Fibroblast of the aortic adventitia (primary cell): ENCODE measurements around the gene PRDM16. TPM values are rescaled to one million over a fixed set of nuclear protein-coding genes. Genes with fewer than 3 reads are reported as not detected.

Experiments
- DNase-seq: peaks from one replicate; pipeline ENCODE4 v3.0.0-alpha.2; 2010; ENCODE audit warnings: low read depth
- H3K4me3 ChIP-seq: 2 replicates; pipeline ENCODE4 v1.5.1; 2011; ENCODE audit warnings: low read depth, mild to moderate bottlenecking, control low read depth, low read length, moderate library complexity
- total RNA-seq: library from RNA; depleted of rRNA; stranded (reverse); fragments of >200 nt; gene quantifications from 2 replicates; pipeline ENCODE4 v1.2.3, GENCODE V29; 2012; ENCODE audit warnings: low replicate concordance
- TF ChIP-seq, protein P1 (sequence below): IDR thresholded peaks from 2 replicates; pipeline ENCODE4 v1.5.1; 2011; ENCODE audit warnings: mild to moderate bottlenecking, low read length, control low read depth, inconsistent platforms; ENCODE audit not compliant: insufficient read depth

Gene PRDM16
- total RNA-seq, 1 donor: 11.3 TPM

DNA sequence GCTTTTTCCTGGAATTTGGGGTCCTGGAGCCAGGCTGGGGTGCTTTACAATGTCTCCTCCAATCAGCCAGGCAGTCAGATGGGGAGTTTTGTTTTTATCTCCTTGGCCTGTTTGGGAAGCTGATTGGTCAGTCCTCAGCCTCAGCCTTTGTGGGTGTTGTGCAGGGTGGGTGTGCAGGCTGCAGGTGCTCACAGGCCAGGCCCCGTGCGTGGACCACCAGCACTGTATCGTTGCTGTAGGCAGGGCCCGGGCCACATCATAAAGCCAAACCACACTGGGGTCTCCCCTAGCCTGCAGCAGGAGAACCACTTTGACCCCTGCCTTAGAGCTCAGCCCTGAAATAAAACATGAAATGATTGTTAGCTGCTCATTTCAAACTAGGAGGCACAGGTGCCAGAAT, 8.6 kb downstream of the PRDM16 start:
- no peak for DNase-seq
- TF ChIP-seq, protein P1, sequence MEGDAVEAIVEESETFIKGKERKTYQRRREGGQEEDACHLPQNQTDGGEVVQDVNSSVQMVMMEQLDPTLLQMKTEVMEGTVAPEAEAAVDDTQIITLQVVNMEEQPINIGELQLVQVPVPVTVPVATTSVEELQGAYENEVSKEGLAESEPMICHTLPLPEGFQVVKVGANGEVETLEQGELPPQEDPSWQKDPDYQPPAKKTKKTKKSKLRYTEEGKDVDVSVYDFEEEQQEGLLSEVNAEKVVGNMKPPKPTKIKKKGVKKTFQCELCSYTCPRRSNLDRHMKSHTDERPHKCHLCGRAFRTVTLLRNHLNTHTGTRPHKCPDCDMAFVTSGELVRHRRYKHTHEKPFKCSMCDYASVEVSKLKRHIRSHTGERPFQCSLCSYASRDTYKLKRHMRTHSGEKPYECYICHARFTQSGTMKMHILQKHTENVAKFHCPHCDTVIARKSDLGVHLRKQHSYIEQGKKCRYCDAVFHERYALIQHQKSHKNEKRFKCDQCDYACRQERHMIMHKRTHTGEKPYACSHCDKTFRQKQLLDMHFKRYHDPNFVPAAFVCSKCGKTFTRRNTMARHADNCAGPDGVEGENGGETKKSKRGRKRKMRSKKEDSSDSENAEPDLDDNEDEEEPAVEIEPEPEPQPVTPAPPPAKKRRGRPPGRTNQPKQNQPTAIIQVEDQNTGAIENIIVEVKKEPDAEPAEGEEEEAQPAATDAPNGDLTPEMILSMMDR: no peak
- no peak overlapping the region for H3K4me3 ChIP-seq

DNA sequence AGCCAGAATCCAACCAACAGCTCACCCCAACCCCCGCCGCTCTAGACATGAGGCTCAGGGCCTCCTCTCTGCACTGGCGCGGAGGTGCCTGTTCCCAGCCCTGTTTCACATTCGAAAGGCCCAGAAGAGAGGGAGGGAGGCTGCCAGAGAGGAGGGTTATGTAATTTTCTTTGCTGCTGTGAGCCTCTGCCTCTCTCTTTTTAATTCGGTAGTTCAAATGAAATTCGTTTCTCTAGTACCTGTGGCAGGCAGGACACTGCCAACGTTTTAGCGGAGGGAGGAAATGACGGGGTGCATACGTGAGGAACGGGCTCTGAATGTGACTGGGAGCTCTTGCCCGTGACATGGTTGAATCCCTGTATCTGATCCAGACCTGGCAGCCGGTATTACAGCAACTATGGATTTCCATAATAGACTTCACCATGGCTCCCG, 9.4 kb downstream of the PRDM16 start:
- H3K4me3 ChIP-seq: no peak overlapping the region
- DNase-seq: no peak
- TF ChIP-seq, protein P1: no peak

DNA sequence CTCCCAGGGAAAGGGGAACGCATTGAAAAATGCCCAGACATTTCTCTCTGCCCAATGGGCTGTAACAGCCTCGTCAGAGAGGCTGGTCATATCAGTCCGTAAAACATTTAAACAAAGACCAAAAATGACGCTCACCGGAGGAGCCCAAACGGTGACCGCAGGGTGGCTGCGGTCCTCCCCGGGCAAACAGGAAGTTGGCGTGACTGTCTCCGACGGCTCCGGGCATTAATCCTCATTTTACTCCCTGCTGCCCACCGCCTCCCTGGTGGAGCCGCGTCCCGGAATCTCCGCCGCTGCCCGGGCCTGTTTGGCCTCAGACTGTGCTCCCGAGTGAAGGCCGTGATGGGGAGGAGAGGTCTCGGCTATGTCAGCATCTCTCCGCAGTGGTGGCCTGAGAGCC, 9.9 kb downstream of the PRDM16 start:
- DNase-seq: no peak
- H3K4me3 ChIP-seq: no peak overlapping the region
- TF ChIP-seq, protein P1: no peak

DNA sequence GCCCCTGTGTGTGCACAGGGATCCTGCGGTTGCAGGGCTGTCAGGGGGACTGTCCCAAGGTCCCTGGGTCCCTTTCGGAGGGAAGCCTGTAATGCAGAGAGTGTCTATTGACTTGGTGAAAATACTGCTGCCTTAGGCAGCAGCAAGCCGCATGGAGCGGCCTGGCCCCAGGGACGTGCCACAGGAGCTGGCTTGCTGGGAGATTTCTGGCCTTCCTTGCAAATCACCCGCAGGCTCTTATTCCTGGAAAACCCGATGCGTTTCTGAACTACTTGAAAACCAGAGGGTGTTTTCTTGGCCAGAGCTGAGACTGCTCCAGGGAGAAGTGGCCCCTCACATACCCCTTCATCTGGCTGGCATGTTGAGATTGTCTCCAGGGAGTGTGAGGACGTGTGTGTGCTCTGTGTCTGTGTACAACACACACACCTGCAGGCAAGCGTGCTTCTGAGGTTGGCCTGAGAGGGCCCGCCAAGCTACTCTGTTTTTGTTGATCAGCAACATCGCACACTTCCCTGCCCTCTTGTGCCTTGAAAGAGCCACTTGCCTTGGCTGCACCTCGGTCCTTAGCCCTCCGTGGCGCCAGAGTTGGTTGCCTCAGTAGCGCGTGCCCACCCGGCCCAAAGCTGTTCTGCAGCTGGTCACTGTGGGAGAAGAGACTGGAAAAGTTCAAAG, 10.5 kb downstream of the PRDM16 start:
- TF ChIP-seq, protein P1: no peak
- DNase-seq: no peak
- no peak overlapping the region for H3K4me3 ChIP-seq

DNA sequence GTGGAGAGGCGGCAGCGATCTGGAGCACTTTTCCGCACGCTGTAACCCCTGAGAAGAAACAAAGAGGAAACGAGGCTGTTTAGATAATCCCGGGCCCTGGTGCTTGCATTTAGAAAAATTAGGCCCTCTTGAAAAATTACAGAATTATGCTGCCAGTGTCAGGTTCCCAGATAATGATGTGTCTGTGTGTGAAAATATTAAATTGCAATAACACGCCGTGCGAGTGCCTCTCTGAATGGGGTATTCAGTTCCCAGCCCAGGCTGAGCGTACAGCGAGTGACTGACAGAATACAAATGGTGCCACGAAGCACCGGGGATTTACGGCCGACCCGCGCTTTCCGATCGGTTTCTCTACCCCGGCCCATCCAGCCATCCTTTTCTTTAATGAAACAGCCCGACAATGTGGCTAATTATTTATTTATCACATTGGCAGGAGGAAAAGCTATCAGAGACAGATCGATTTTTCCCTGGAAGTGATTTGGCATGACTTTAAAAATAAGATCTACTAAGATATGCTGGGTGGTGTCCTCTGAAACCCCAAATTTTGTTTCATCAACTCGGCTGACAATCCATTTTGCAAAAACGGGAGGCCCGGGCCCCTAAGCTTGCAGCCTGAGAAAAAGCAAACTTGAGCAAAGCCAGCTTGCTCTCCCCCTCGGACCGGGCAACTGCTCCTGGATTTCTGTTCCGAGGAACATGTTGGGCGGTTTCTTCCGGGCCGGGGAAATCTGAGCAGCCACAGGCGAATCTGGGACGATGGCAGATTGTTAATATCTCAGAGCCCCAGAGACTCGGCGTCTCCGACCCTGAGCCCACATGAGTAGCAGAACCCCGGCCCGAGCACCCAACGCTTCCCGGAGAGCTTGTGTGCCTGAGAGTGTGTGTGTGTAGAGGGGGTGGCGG, 11.3 kb downstream of the PRDM16 start:
- TF ChIP-seq, protein P1: no peak
- no peak overlapping the region for H3K4me3 ChIP-seq
- DNase-seq: no peak

DNA sequence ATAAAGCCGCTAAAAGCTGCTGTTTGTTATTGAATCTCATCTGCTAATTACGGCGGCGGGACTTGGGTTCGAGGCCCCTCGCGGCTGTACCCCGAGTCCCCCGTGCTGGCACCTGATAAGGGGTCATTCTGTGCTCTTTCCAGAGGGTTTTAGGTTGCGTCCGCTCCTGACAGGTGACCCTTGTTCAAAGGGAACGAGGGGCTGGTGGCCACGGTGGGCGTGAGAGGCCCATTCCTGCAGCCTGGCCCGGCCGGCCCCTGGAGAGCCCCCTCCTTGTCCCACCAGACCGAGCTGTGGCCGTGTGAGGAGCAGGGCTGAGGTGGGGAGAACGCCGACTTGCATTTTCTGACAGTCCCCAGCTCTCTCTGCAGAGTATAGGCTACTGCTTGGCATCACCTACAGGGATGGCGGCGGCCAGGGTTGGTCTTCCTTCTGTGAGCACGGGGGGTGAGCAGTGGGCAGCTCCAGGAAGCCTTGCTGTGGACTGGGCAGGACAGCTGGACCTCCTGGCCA, 12.2 kb downstream of the PRDM16 start:
- H3K4me3 ChIP-seq: no peak overlapping the region
- TF ChIP-seq, protein P1: no peak

More for the DNA sequence above, 12.2 kb downstream of the PRDM16 start:
- no peak for DNase-seq
